Stimulated activated naive CD8-positive, alpha-beta T cell treated with anti-CD3 and anti-CD28 coated beads, Interleukin-15, amount 100 ng/mL, for 72 hours (primary cell): ENCODE data around the gene OR7C1.
"Not testable (repeated sequence)": the region's sequence is repeated elsewhere in the genome, so short reads cannot be mapped to it uniquely, and the experiment has no call there.

ENCODE experiments used
- ATAC-seq: fragments of 150-1000 bp; cut with Tn5 transposase; 2 replicates; pipeline ENCODE4 v1.10.0; 2021; ENCODE audit warnings: mild to moderate bottlenecking, moderate library complexity
- DNase-seq, 2 donors: peaks; one replicate each; pipeline ENCODE4 v3.0.0; 2021 to 2022
- H3K27ac Mint-ChIP-seq, 2 donors: one replicate each; pipeline ENCODE4 v1.8.0; 2022; ENCODE audit warnings: mild to moderate bottlenecking in 2 of 2, mixed read lengths in 2 of 2, moderate library complexity in 2 of 2
- H3K27me3 Mint-ChIP-seq: one replicate; pipeline ENCODE4 v1.8.0; 2022; ENCODE audit warnings: mixed read lengths
- H3K4me1 Mint-ChIP-seq: one replicate; pipeline ENCODE4 v1.8.0; 2022; ENCODE audit warnings: mild to moderate bottlenecking, mixed read lengths
- H3K4me3 Mint-ChIP-seq, 2 donors: one replicate each; pipeline ENCODE4 v1.8.0; 2022; ENCODE audit warnings: mild to moderate bottlenecking in 2 of 2, mixed read lengths in 2 of 2, moderate library complexity in 1 of 2
- H3K9me3 Mint-ChIP-seq, 2 donors: one replicate each; pipeline ENCODE4 v1.8.0; 2022; ENCODE audit warnings: mixed read lengths in 2 of 2

Gene OR7C1

GRCh38 chr19:14798760-14799159, 36.2 kb downstream of the OR7C1 start:
- Mint-ChIP-seq H3K4me1 (no peaks in the 10 kb centered on the region), H3K9me3 (no peaks in the 10 kb centered on the region), H3K4me3 (no peak overlapping the region), H3K27ac (no peak overlapping the region), H3K27me3 (peaks cover 9% of the 10 kb centered on the region)
- ATAC-seq (no peak), DNase-seq (no peak)

- ATAC-seq (no peak), DNase-seq (no peak)
- no peak overlapping the region for H3K4me3 Mint-ChIP-seq
- no peaks in the 10 kb centered on the region for H3K9me3 Mint-ChIP-seq
- H3K27ac Mint-ChIP-seq = no peak overlapping the region
- H3K27me3 Mint-ChIP-seq = peaks cover under 1% of the 10 kb centered on the region
- no peaks in the 10 kb centered on the region for H3K4me1 Mint-ChIP-seq
Measured at GRCh38 chr19:14796021-14796420, 39.0 kb downstream of the OR7C1 start.

GRCh38 chr19:14795078-14795721, 39.8 kb downstream of the OR7C1 start:
- DNase-seq (no peak), ATAC-seq (no peak)
- Mint-ChIP-seq H3K27ac (no peak overlapping the region), H3K27me3 (no peaks in the 10 kb centered on the region), H3K4me3 (no peak overlapping the region), H3K4me1 (no peaks in the 10 kb centered on the region), H3K9me3 (no peaks in the 10 kb centered on the region)

- not testable (repeated sequence) for H3K4me1 Mint-ChIP-seq, ATAC-seq, H3K9me3 Mint-ChIP-seq, H3K27me3 Mint-ChIP-seq, DNase-seq, H3K4me3 Mint-ChIP-seq, H3K27ac Mint-ChIP-seq
Measured at GRCh38 chr19:14792250-14792649, 42.7 kb downstream of the OR7C1 start.

GRCh38 chr19:14786421-14786851, 48.5 kb downstream of the OR7C1 start:
- H3K9me3 Mint-ChIP-seq = no peaks in the 10 kb centered on the region
- ATAC-seq (no peak), DNase-seq (peak in 1 of 2 donors; percentile 39)
- peaks cover 35% of the 10 kb centered on the region for H3K27me3 Mint-ChIP-seq
- peak overlapping the region; percentile 5 to 39 for H3K4me3 Mint-ChIP-seq
- no peak overlapping the region for H3K27ac Mint-ChIP-seq
- peaks cover 28% of the 10 kb centered on the region for H3K4me1 Mint-ChIP-seq

- H3K27ac Mint-ChIP-seq = peak overlapping the region; percentile 13 to 28
- DNase-seq = peak in 1 of 2 donors; percentile 21
- H3K4me1 Mint-ChIP-seq = peaks cover 28% of the 10 kb centered on the region
- H3K4me3 Mint-ChIP-seq = peak overlapping the region; percentile 43 to 47
- not testable (repeated sequence) for H3K9me3 Mint-ChIP-seq
- peaks cover 42% of the 10 kb centered on the region for H3K27me3 Mint-ChIP-seq
- ATAC-seq = peak; percentile 80
Measured at GRCh38 chr19:14785102-14785793, 49.7 kb downstream of the OR7C1 start.

- DNase-seq (peak in 1 of 2 donors; percentile 53), ATAC-seq (peak; percentile 89)
- H3K4me3 Mint-ChIP-seq = peak overlapping the region in 1 of 2 donors; percentile 5
Measured at GRCh38 chr19:14784730-14785101, 50.3 kb downstream of the OR7C1 start.

GRCh38 chr19:14783410-14783998, 51.5 kb downstream of the OR7C1 start:
- ATAC-seq, H3K9me3 Mint-ChIP-seq, DNase-seq, H3K27ac Mint-ChIP-seq, H3K4me3 Mint-ChIP-seq: not testable (repeated sequence)
- Mint-ChIP-seq H3K4me1 (peaks cover 28% of the 10 kb centered on the region), H3K27me3 (peaks cover 53% of the 10 kb centered on the region)

More at GRCh38 chr19:14784730-14785101, 50.3 kb downstream of the OR7C1 start:
- H3K27me3 Mint-ChIP-seq = peaks cover 42% of the 10 kb centered on the region
- H3K9me3 Mint-ChIP-seq = not testable (repeated sequence)
- peak overlapping the region in 1 of 2 donors; percentile 67 for H3K27ac Mint-ChIP-seq
- peaks cover 28% of the 10 kb centered on the region for H3K4me1 Mint-ChIP-seq

- H3K27me3 Mint-ChIP-seq = peaks cover 60% of the 10 kb centered on the region
- peaks cover 28% of the 10 kb centered on the region for H3K4me1 Mint-ChIP-seq
- DNase-seq (no peak), ATAC-seq (no peak)
- H3K4me3 Mint-ChIP-seq = no peak overlapping the region
- H3K9me3 Mint-ChIP-seq = no peaks in the 10 kb centered on the region
- H3K27ac Mint-ChIP-seq = peak overlapping the region in 1 of 2 donors; percentile 59
Measured at GRCh38 chr19:14782626-14783409, 52.2 kb downstream of the OR7C1 start.

GRCh38 chr19:14781713-14782536, 53.1 kb downstream of the OR7C1 start:
- not testable (repeated sequence) for ATAC-seq, H3K9me3 Mint-ChIP-seq, H3K27ac Mint-ChIP-seq, H3K4me3 Mint-ChIP-seq, DNase-seq
- H3K27me3 Mint-ChIP-seq = peaks cover 69% of the 10 kb centered on the region
- peaks cover 28% of the 10 kb centered on the region for H3K4me1 Mint-ChIP-seq

- not testable (repeated sequence) for ATAC-seq, H3K9me3 Mint-ChIP-seq, DNase-seq, H3K27ac Mint-ChIP-seq, H3K4me3 Mint-ChIP-seq
- Mint-ChIP-seq H3K27me3 (peaks cover 71% of the 10 kb centered on the region), H3K4me1 (peaks cover 29% of the 10 kb centered on the region)
Measured at GRCh38 chr19:14780622-14781225, 54.3 kb downstream of the OR7C1 start.

GRCh38 chr19:14779151-14779550, 55.8 kb downstream of the OR7C1 start:
- H3K4me3 Mint-ChIP-seq = no peak overlapping the region
- no peak overlapping the region for H3K27ac Mint-ChIP-seq
- DNase-seq (no peak), ATAC-seq (no peak)
- H3K4me1 Mint-ChIP-seq = peaks cover 21% of the 10 kb centered on the region
- peaks cover 65% of the 10 kb centered on the region for H3K27me3 Mint-ChIP-seq
- H3K9me3 Mint-ChIP-seq = no peaks in the 10 kb centered on the region

- not testable (repeated sequence) for ATAC-seq, H3K4me3 Mint-ChIP-seq, DNase-seq, H3K27ac Mint-ChIP-seq, H3K9me3 Mint-ChIP-seq
- peaks cover 21% of the 10 kb centered on the region for H3K4me1 Mint-ChIP-seq
- H3K27me3 Mint-ChIP-seq = peaks cover 71% of the 10 kb centered on the region
Measured at GRCh38 chr19:14778110-14778845, 56.7 kb downstream of the OR7C1 start, which contains the start of gene ADGRE2. ADGRE2 (minus strand) TSS chr19:14778560; CDS start chr19:14776756, 1,804 bp downstream.

GRCh38 chr19:14777645-14778044, 57.3 kb downstream of the OR7C1 start:
- not testable (repeated sequence) for H3K4me3 Mint-ChIP-seq, H3K27ac Mint-ChIP-seq, DNase-seq, ATAC-seq, H3K9me3 Mint-ChIP-seq
- peaks cover 21% of the 10 kb centered on the region for H3K4me1 Mint-ChIP-seq
- peaks cover 69% of the 10 kb centered on the region for H3K27me3 Mint-ChIP-seq
